HepG2 (cell line): Measurements from ENCODE around the gene DEFB125. TPM values are rescaled to one million over a fixed set of nuclear protein-coding genes. Genes with fewer than 3 reads are reported as not detected.

Source experiments
- CHD4 ChIP-seq: fragments of 200-600 bp; sonication (generic); IDR thresholded peaks from 2 replicates; pipeline ENCODE4 v1.7.0; 2017; ENCODE audit warnings: mild to moderate bottlenecking, low read length, borderline replicate concordance
- DNMT1 ChIP-seq: sonication (generic); formaldehyde crosslinking; IDR thresholded peaks from 2 replicates; pipeline ENCODE4 v1.5.1; 2020; ENCODE audit warnings: mild to moderate bottlenecking, missing genetic modification reagents
- GATAD1 ChIP-seq: IDR thresholded peaks from 2 replicates; pipeline ENCODE4 v1.6.1; 2016; ENCODE audit warnings: missing genetic modification reagents, missing compliant biosample characterization
- HMGXB4 ChIP-seq, 2 experiments: sonication (generic) in 1 of 2; formaldehyde crosslinking in 1 of 2; IDR thresholded peaks; 2 replicates each; pipeline versions ENCODE4 v1.4.0 to v1.6.1; 2018 to 2020; ENCODE audit warnings: missing genetic modification reagents in 2 of 2, borderline replicate concordance in 1 of 2, low read depth in 1 of 2, mild to moderate bottlenecking in 1 of 2, missing biosample characterization in 1 of 2
- JUND ChIP-seq: sonication (generic); formaldehyde crosslinking; IDR thresholded peaks from 2 replicates; pipeline ENCODE4 v1.8.0; 2022; ENCODE audit warnings: mild to moderate bottlenecking, missing genetic modification reagents
- PHF21A ChIP-seq: sonication (generic); formaldehyde crosslinking; IDR thresholded peaks from 2 replicates; pipeline ENCODE4 v1.5.0; 2020; ENCODE audit warnings: mild to moderate bottlenecking, missing genetic modification reagents
- RFX1 ChIP-seq: fragments of 450-650 bp; IDR thresholded peaks from 2 replicates; pipeline ENCODE4 v1.6.1; 2017
- SALL1 ChIP-seq: sonication (generic); formaldehyde crosslinking; IDR thresholded peaks from 2 replicates; pipeline ENCODE4 v1.8.0; 2022; ENCODE audit warnings: mild to moderate bottlenecking, missing genetic modification reagents
- SMAD9 ChIP-seq: sonication (generic); formaldehyde crosslinking; IDR thresholded peaks from 2 replicates; pipeline ENCODE4 v1.5.1; 2020; ENCODE audit warnings: mild to moderate bottlenecking, missing genetic modification reagents
- SUZ12 ChIP-seq: fragments of 150-350 bp; IDR thresholded peaks from 2 replicates; pipeline ENCODE4 v1.6.1; 2014; ENCODE audit warnings: low read depth, low read length
- TEAD3 ChIP-seq: optimal IDR thresholded peaks from 2 replicates; pipeline ENCODE3; 2016; ENCODE audit warnings: borderline replicate concordance
- ZC3H13 ChIP-seq: sonication (generic); formaldehyde crosslinking; IDR thresholded peaks from 2 replicates; pipeline ENCODE4 v1.8.1; 2023; ENCODE audit warnings: mild to moderate bottlenecking, missing genetic modification reagents, moderate library complexity
- ZFY ChIP-seq: sonication (generic); formaldehyde crosslinking; IDR thresholded peaks from 2 replicates; pipeline ENCODE4 v1.4.0; 2020; ENCODE audit warnings: missing genetic modification reagents
- ZNF124 ChIP-seq: sonication (generic); formaldehyde crosslinking; IDR thresholded peaks from 2 replicates; pipeline ENCODE4 v1.4.0; 2020; ENCODE audit warnings: missing genetic modification reagents
- ZNF75D ChIP-seq: sonication (generic); formaldehyde crosslinking; IDR thresholded peaks from 2 replicates; pipeline ENCODE4 v1.8.1; 2023; ENCODE audit warnings: missing genetic modification reagents, mild to moderate bottlenecking, borderline replicate concordance
- ZNF883 ChIP-seq: sonication (generic); formaldehyde crosslinking; IDR thresholded peaks from 2 replicates; pipeline ENCODE4 v1.5.1; 2020; ENCODE audit warnings: mild to moderate bottlenecking, missing genetic modification reagents; ENCODE audit errors: not compliant biosample characterization
- ZSCAN25 ChIP-seq: sonication (generic); formaldehyde crosslinking; IDR thresholded peaks from 2 replicates; pipeline ENCODE4 v1.8.0; 2022; ENCODE audit warnings: mild to moderate bottlenecking, missing genetic modification reagents
- ZSCAN9 ChIP-seq: IDR thresholded peaks from 2 replicates; pipeline ENCODE4 v1.6.1; 2016; ENCODE audit warnings: borderline replicate concordance
- polyA plus RNA-seq, 8 experiments: library from polyadenylated mRNA; depleted of rRNA in 3 of 8; stranded (reverse) in 7 of 8; unstranded in 1 of 8; fragments of >200 nt; fragmentation: Illumina TruSeq in 4 of 8; extraction: Trizol in 4 of 8; gene quantifications; 2 replicates each; pipeline versions ENCODE4 v1.2.1 to v1.2.3, GENCODE V29; 2011 to 2016; ENCODE audit warnings: low read depth in 4 of 8, missing spikeins in 1 of 8, mixed read lengths in 1 of 8; ENCODE audit not compliant: insufficient read depth in 1 of 8
- total RNA-seq, 5 experiments: library from RNA; depleted of rRNA; stranded (reverse); fragments of >200 nt; fragmentation: Illumina TruSeq; extraction: Trizol; gene quantifications; 2 replicates each; pipeline ENCODE4 v1.2.3, GENCODE V29; 2016; ENCODE audit warnings: low read depth in 1 of 5
- TF ChIP-seq, protein P1 (sequence below): sonication (generic); formaldehyde crosslinking; IDR thresholded peaks from 2 replicates; pipeline ENCODE4 v1.5.0; 2020; ENCODE audit warnings: missing genetic modification reagents
- TF ChIP-seq, protein P2 (sequence below): sonication (generic); formaldehyde crosslinking; conservative IDR thresholded peaks from 2 replicates; pipeline ENCODE4 v1.8.1; 2023; ENCODE audit warnings: missing genetic modification reagents
- TF ChIP-seq, protein P3 (sequence below): sonication (generic); formaldehyde crosslinking; IDR thresholded peaks from 2 replicates; pipeline ENCODE4 v1.4.0; 2020; ENCODE audit warnings: missing genetic modification reagents
- TF ChIP-seq, protein P4 (sequence below): sonication (generic); formaldehyde crosslinking; IDR thresholded peaks from 2 replicates; pipeline ENCODE4 v1.4.0; 2020; ENCODE audit warnings: missing genetic modification reagents, borderline replicate concordance

The DEFB125 gene
- total and polyA plus RNA-seq, 2 of the 13 experiments (the other 11 are each of a cell fraction or from before 2014, with no cell fraction given): not detected

DNA sequence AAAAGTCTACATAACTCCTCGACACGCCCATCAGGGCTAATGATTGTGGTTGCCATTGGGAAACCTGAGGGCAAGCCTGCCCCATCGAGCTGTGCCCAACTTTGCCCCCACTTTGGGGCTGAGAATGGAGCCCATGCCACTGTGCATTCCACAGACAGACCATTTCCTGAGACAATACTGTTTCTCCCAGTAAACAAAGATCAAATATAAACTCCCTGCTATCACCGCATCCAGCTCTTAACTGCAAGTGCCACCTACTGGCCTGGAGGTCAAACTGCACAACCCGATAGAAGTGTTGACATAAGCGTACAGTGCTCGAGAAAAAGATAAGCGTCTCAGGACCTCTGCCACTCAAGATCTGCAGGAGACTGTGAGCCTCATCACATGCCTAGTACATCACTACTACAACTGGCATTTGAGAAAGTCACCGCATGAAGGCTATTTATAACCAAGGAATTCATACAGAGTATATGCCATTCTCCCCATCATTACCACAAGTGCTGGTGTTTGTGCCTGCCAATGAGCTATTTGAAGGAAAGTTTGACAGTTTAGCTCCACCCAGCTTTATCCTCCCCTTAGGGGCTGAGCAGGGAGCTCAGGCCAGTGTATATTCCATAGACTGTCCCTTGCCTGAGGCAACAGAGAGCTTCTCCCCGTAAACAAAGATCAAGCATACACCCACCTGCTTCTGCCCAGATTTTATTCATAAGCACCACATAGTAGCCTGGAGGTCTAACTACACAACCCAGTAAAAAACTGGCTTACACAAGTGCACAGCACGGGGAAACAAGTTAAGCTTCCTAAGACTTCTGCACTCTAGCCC, 50.4 kb downstream of the DEFB125 start (continued):
- TF ChIP-seq SALL1 (CRISPR knock-in tag) (peak; percentile 46), ZNF883 (CRISPR knock-in tag) (peak; percentile 30), ZC3H13 (CRISPR knock-in tag) (no peak), ZFY (peak; percentile 26; the same call in 1 of the 2 replicates), SUZ12 (no peak), CHD4 (no peak), TEAD3 (CRISPR knock-in tag) (peak; percentile 34), SMAD9 (no peak), ZSCAN9 (CRISPR knock-in tag) (no peak), GATAD1 (peak; percentile 67), JUND (CRISPR knock-in tag) (0 out of 2 replicates have a peak, but pooled peaks have one; percentile 43), DNMT1 (CRISPR knock-in tag) (no peak), PHF21A (0 out of 2 replicates have a peak, but pooled peaks have one; percentile 29), HMGXB4 (CRISPR knock-in tag; IDR thresholded peaks at IDR 0.05; ENCODE audit: borderline replicate concordance in 1 of 2, low read depth in 1 of 2) (peak in 1 of 2 experiments; percentile 81; a peak in 2 of 4 replicates), ZSCAN25 (0 out of 2 replicates have a peak, but pooled peaks have one; percentile 27), RFX1 (no peak), ZNF75D (no peak), ZNF124 (CRISPR knock-in tag) (no peak)
- TF ChIP-seq, protein P1, sequence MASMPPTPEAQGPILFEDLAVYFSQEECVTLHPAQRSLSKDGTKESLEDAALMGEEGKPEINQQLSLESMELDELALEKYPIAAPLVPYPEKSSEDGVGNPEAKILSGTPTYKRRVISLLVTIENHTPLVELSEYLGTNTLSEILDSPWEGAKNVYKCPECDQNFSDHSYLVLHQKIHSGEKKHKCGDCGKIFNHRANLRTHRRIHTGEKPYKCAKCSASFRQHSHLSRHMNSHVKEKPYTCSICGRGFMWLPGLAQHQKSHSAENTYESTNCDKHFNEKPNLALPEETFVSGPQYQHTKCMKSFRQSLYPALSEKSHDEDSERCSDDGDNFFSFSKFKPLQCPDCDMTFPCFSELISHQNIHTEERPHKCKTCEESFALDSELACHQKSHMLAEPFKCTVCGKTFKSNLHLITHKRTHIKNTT (CRISPR knock-in tag): no peak
- TF ChIP-seq, protein P2, sequence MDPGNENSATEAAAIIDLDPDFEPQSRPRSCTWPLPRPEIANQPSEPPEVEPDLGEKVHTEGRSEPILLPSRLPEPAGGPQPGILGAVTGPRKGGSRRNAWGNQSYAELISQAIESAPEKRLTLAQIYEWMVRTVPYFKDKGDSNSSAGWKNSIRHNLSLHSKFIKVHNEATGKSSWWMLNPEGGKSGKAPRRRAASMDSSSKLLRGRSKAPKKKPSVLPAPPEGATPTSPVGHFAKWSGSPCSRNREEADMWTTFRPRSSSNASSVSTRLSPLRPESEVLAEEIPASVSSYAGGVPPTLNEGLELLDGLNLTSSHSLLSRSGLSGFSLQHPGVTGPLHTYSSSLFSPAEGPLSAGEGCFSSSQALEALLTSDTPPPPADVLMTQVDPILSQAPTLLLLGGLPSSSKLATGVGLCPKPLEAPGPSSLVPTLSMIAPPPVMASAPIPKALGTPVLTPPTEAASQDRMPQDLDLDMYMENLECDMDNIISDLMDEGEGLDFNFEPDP: 0 out of 2 replicates have a peak, but pooled peaks have one; percentile 86
- TF ChIP-seq, protein P3, sequence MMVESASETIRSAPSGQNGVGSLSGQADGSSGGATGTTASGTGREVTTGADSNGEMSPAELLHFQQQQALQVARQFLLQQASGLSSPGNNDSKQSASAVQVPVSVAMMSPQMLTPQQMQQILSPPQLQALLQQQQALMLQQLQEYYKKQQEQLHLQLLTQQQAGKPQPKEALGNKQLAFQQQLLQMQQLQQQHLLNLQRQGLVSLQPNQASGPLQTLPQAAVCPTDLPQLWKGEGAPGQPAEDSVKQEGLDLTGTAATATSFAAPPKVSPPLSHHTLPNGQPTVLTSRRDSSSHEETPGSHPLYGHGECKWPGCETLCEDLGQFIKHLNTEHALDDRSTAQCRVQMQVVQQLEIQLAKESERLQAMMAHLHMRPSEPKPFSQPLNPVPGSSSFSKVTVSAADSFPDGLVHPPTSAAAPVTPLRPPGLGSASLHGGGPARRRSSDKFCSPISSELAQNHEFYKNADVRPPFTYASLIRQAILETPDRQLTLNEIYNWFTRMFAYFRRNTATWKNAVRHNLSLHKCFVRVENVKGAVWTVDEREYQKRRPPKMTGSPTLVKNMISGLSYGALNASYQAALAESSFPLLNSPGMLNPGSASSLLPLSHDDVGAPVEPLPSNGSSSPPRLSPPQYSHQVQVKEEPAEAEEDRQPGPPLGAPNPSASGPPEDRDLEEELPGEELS (CRISPR knock-in tag): 0 out of 2 replicates have a peak, but pooled peaks have one; percentile 65
- TF ChIP-seq, protein P4, sequence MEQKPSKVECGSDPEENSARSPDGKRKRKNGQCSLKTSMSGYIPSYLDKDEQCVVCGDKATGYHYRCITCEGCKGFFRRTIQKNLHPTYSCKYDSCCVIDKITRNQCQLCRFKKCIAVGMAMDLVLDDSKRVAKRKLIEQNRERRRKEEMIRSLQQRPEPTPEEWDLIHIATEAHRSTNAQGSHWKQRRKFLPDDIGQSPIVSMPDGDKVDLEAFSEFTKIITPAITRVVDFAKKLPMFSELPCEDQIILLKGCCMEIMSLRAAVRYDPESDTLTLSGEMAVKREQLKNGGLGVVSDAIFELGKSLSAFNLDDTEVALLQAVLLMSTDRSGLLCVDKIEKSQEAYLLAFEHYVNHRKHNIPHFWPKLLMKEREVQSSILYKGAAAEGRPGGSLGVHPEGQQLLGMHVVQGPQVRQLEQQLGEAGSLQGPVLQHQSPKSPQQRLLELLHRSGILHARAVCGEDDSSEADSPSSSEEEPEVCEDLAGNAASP (CRISPR knock-in tag): no peak
